HCT116 (cell line): Measurements from ENCODE around the gene EHD1.

Experiments used
- CTCF ChIP-seq, 3 experiments: fragments of 200-600 bp in 1 of 3; sonication (generic) in 1 of 3; IDR thresholded peaks in 2 of 3; conservative IDR thresholded peaks in 1 of 3; 2 replicates each; pipeline ENCODE4 v1.5.1; 2012 to 2017; ENCODE audit warnings: low read depth in 2 of 3, low read length in 2 of 3, antibody characterized with exemption in 1 of 3, borderline replicate concordance in 1 of 3, control low read depth in 1 of 3, mild to moderate bottlenecking in 1 of 3, mixed read lengths in 1 of 3, mixed run types in 1 of 3, moderate library complexity in 1 of 3; ENCODE audit not compliant: insufficient read depth in 1 of 3
- EZH2phosphoT487 ChIP-seq: fragments of 200-600 bp; IDR thresholded peaks from 2 replicates; pipeline ENCODE4 v1.6.1; 2018; ENCODE audit warnings: antibody characterized with exemption, borderline replicate concordance
- FOSL1 ChIP-seq: IDR thresholded peaks from 2 replicates; pipeline ENCODE4 v1.6.1; 2012; ENCODE audit warnings: low read depth
- MAX ChIP-seq: IDR thresholded peaks from 2 replicates; pipeline ENCODE4 v1.6.1; 2012
- POLR2A ChIP-seq: IDR thresholded peaks from 2 replicates; pipeline ENCODE4 v1.7.0; 2011; ENCODE audit warnings: borderline replicate concordance; ENCODE audit not compliant: insufficient read depth, insufficient read length; ENCODE audit errors: extremely low read depth
- RAD21 ChIP-seq: IDR thresholded peaks from 2 replicates; pipeline ENCODE4 v1.6.1; 2012; ENCODE audit warnings: low read depth, mild to moderate bottlenecking
- YY1 ChIP-seq: IDR thresholded peaks from 2 replicates; pipeline ENCODE4 v1.6.1; 2011; ENCODE audit warnings: low read length, low read depth, moderate library complexity, mild to moderate bottlenecking; ENCODE audit not compliant: insufficient replicate concordance; ENCODE audit errors: extremely low read depth
- ZNF274 ChIP-seq: fragments of 200-500 bp; sonication (Bioruptor generic); IDR thresholded peaks from 2 replicates; pipeline ENCODE4 v1.6.1; 2014; ENCODE audit warnings: mild to moderate bottlenecking, low read depth, low read length, inconsistent platforms

GRCh38 chr11:64883575-64883974, 5.2 kb upstream of the EHD1 start:
- TF ChIP-seq CTCF (IDR thresholded peaks at IDR 0.05 in 2 of 3, conservative IDR thresholded peaks at IDR 0.05 in 1 of 3; ENCODE audit: borderline replicate concordance in 1 of 3, insufficient read depth in 1 of 3, low read depth in 2 of 3, low read length in 2 of 3) = no peak
- TF ChIP-seq EZH2phosphoT487 = no peak
- TF ChIP-seq YY1 = no peak
- no peak for TF ChIP-seq POLR2A
- no peak for TF ChIP-seq ZNF274
- TF ChIP-seq RAD21 = no peak
- no peak for TF ChIP-seq MAX
- no peak for TF ChIP-seq FOSL1
